Activated naive CD4-positive, alpha-beta T cell treated with anti-CD3 and anti-CD28 coated beads, Interleukin-2, amount 10 ng/mL, durations not matched to agents 7 days and 5 days (primary cell): Measurements from ENCODE around the gene CFAP52.
A peak's percentile ranks its signal among the peaks of the same experiment; 100 is the strongest.

Experiments used
- CTCF ChIA-PET: fragments of 350-600 bp; sonication (Branson Sonifier 250); formaldehyde crosslinking; loops from one replicate; lab custom pipeline; 2021; ENCODE audit warnings: antibody characterized with exemption; lab: Charles Lee
- DNase-seq: peaks from one replicate; pipeline ENCODE4 v3.0.0-alpha.2; 2020
- H3K27ac Mint-ChIP-seq: one replicate; pipeline ENCODE4 v1.8.0; 2021; ENCODE audit warnings: mild to moderate bottlenecking, moderate library complexity, mixed read lengths
- H3K27me3 Mint-ChIP-seq: one replicate; pipeline ENCODE4 v1.8.0; 2021; ENCODE audit warnings: mild to moderate bottlenecking, mixed read lengths
- H3K36me3 Mint-ChIP-seq: one replicate; pipeline ENCODE4 v1.8.0; 2021; ENCODE audit warnings: mixed read lengths
- H3K4me1 Mint-ChIP-seq: one replicate; pipeline ENCODE4 v1.8.0; 2021; ENCODE audit warnings: mixed read lengths
- H3K4me3 Mint-ChIP-seq: one replicate; pipeline ENCODE4 v1.8.0; 2021; ENCODE audit warnings: mild to moderate bottlenecking, moderate library complexity, mixed read lengths
- H3K9me3 Mint-ChIP-seq: one replicate; pipeline ENCODE4 v1.8.0; 2021; ENCODE audit warnings: mixed read lengths

CFAP52 gene

GRCh38 chr17:9576521-9577372 lies at the start of gene CFAP52:
TSS of gene CFAP52 (plus strand) at chr17:9576642. CDS start at chr17:9576696, 54 bp downstream.
- CTCF ChIA-PET: interaction anchor here (0.7 to 1.8 kb wide), 8 partner anchors 10 to 167 kb away, joined by 3 to 12 read pairs (median 4); no protein-coding TSS in a partner anchor
- peak within 1 kb of the TSS; percentile 98 for H3K4me3 Mint-ChIP-seq

GRCh38 chr17:9527788-9528187 lies 48.7 kb upstream of the CFAP52 start:
- no peaks in the 10 kb centered on the region for H3K9me3 Mint-ChIP-seq
- no peak overlapping the region for H3K27ac Mint-ChIP-seq
- H3K4me3 Mint-ChIP-seq: no peak overlapping the region
- H3K4me1 Mint-ChIP-seq: no peaks in the 10 kb centered on the region
- CTCF ChIA-PET: no interaction called here
- no peaks in the 10 kb centered on the region for H3K36me3 Mint-ChIP-seq
- no peak for DNase-seq
- no peaks in the 10 kb centered on the region for H3K27me3 Mint-ChIP-seq

More at GRCh38 chr17:9576521-9577372, at the start of gene CFAP52:
- Mint-ChIP-seq H3K9me3 (no peaks in the 10 kb centered on the region), H3K4me1 (peaks cover 29% of the 10 kb centered on the region), H3K27me3 (peaks cover 12% of the 10 kb centered on the region), H3K27ac (peak within 1 kb of the TSS; percentile 81), H3K36me3 (peaks cover 3% of the 10 kb centered on the region)
- peak; percentile 82 for DNase-seq

- Mint-ChIP-seq H3K27ac (no peak overlapping the region), H3K4me3 (no peak overlapping the region), H3K27me3 (no peaks in the 10 kb centered on the region), H3K4me1 (no peaks in the 10 kb centered on the region), H3K36me3 (no peaks in the 10 kb centered on the region), H3K9me3 (no peaks in the 10 kb centered on the region)
- no peak for DNase-seq
- CTCF ChIA-PET: interaction anchor here (0.5 to 1.2 kb wide), 4 partner anchors 10 to 723 kb away, joined by 3 read pairs; no protein-coding TSS in a partner anchor
Observed at GRCh38 chr17:9529033-9529700, 47.3 kb upstream of the CFAP52 start.

- Mint-ChIP-seq H3K4me3 (no peak overlapping the region), H3K27ac (no peak overlapping the region), H3K4me1 (no peaks in the 10 kb centered on the region), H3K36me3 (no peaks in the 10 kb centered on the region), H3K27me3 (no peaks in the 10 kb centered on the region), H3K9me3 (no peaks in the 10 kb centered on the region)
- no peak for DNase-seq
- CTCF ChIA-PET: no interaction called here
Observed at GRCh38 chr17:9531034-9531433, 45.4 kb upstream of the CFAP52 start.

GRCh38 chr17:9532715-9533114 lies 43.7 kb upstream of the CFAP52 start:
- no peaks in the 10 kb centered on the region for H3K27me3 Mint-ChIP-seq
- no peaks in the 10 kb centered on the region for H3K36me3 Mint-ChIP-seq
- CTCF ChIA-PET: no interaction called here
- H3K27ac Mint-ChIP-seq: no peak overlapping the region
- H3K4me1 Mint-ChIP-seq: no peaks in the 10 kb centered on the region
- H3K4me3 Mint-ChIP-seq: no peak overlapping the region
- no peak for DNase-seq
- no peaks in the 10 kb centered on the region for H3K9me3 Mint-ChIP-seq

- H3K27ac Mint-ChIP-seq: no peak overlapping the region
- CTCF ChIA-PET: no interaction called here
- H3K36me3 Mint-ChIP-seq: no peaks in the 10 kb centered on the region
- H3K9me3 Mint-ChIP-seq: no peaks in the 10 kb centered on the region
- DNase-seq: no peak
- H3K4me1 Mint-ChIP-seq: no peaks in the 10 kb centered on the region
- no peaks in the 10 kb centered on the region for H3K27me3 Mint-ChIP-seq
- no peak overlapping the region for H3K4me3 Mint-ChIP-seq
Observed at GRCh38 chr17:9533441-9533840, 43.0 kb upstream of the CFAP52 start.

- no peak overlapping the region for H3K27ac Mint-ChIP-seq
- no peaks in the 10 kb centered on the region for H3K4me1 Mint-ChIP-seq
- peaks cover 2% of the 10 kb centered on the region for H3K36me3 Mint-ChIP-seq
- no peak for DNase-seq
- H3K27me3 Mint-ChIP-seq: no peaks in the 10 kb centered on the region
- CTCF ChIA-PET: no interaction called here
- H3K4me3 Mint-ChIP-seq: no peak overlapping the region
- H3K9me3 Mint-ChIP-seq: no peaks in the 10 kb centered on the region
Observed at GRCh38 chr17:9536061-9536460, 40.4 kb upstream of the CFAP52 start.

GRCh38 chr17:9537177-9537776 lies 39.2 kb upstream of the CFAP52 start:
- CTCF ChIA-PET: no interaction called here
- DNase-seq: no peak
- no peaks in the 10 kb centered on the region for H3K4me1 Mint-ChIP-seq
- no peaks in the 10 kb centered on the region for H3K9me3 Mint-ChIP-seq
- H3K27me3 Mint-ChIP-seq: no peaks in the 10 kb centered on the region
- no peak overlapping the region for H3K27ac Mint-ChIP-seq
- no peak overlapping the region for H3K4me3 Mint-ChIP-seq
- peaks cover 2% of the 10 kb centered on the region for H3K36me3 Mint-ChIP-seq

GRCh38 chr17:9538626-9539025 lies 37.8 kb upstream of the CFAP52 start:
- Mint-ChIP-seq H3K9me3 (no peaks in the 10 kb centered on the region), H3K27ac (no peak overlapping the region), H3K4me3 (no peak overlapping the region), H3K4me1 (no peaks in the 10 kb centered on the region), H3K27me3 (no peaks in the 10 kb centered on the region), H3K36me3 (peaks cover 4% of the 10 kb centered on the region)
- CTCF ChIA-PET: interaction anchor here (0.8 kb wide), 1 partner anchor 9 kb away, joined by 3 read pairs; no protein-coding TSS in a partner anchor
- no peak for DNase-seq

- Mint-ChIP-seq H3K27me3 (no peaks in the 10 kb centered on the region), H3K27ac (no peak overlapping the region), H3K9me3 (no peaks in the 10 kb centered on the region), H3K36me3 (peaks cover 5% of the 10 kb centered on the region), H3K4me3 (no peak overlapping the region), H3K4me1 (no peaks in the 10 kb centered on the region)
- CTCF ChIA-PET: interaction anchor here (1.8 kb wide), 1 partner anchor 13 kb away, joined by 5 read pairs; no protein-coding TSS in a partner anchor
- no peak for DNase-seq
Observed at GRCh38 chr17:9541718-9542117, 34.7 kb upstream of the CFAP52 start.

- no peaks in the 10 kb centered on the region for H3K9me3 Mint-ChIP-seq
- H3K27ac Mint-ChIP-seq: no peak overlapping the region
- H3K4me3 Mint-ChIP-seq: no peak overlapping the region
- H3K36me3 Mint-ChIP-seq: peaks cover 3% of the 10 kb centered on the region
- no peak for DNase-seq
- CTCF ChIA-PET: interaction anchor here (0.9 kb wide), 1 partner anchor 10 kb away, joined by 3 read pairs; no protein-coding TSS in a partner anchor
- no peaks in the 10 kb centered on the region for H3K27me3 Mint-ChIP-seq
- no peaks in the 10 kb centered on the region for H3K4me1 Mint-ChIP-seq
Observed at GRCh38 chr17:9544221-9544620, 32.2 kb upstream of the CFAP52 start.

- no peak for DNase-seq
- no peaks in the 10 kb centered on the region for H3K9me3 Mint-ChIP-seq
- CTCF ChIA-PET: interaction anchor here (0.7 kb wide), 1 partner anchor 146 kb away, joined by 3 read pairs; no protein-coding TSS in a partner anchor
- H3K4me3 Mint-ChIP-seq: no peak overlapping the region
- H3K27ac Mint-ChIP-seq: no peak overlapping the region
- no peaks in the 10 kb centered on the region for H3K27me3 Mint-ChIP-seq
- H3K36me3 Mint-ChIP-seq: no peaks in the 10 kb centered on the region
- no peaks in the 10 kb centered on the region for H3K4me1 Mint-ChIP-seq
Observed at GRCh38 chr17:9549215-9549614, 27.2 kb upstream of the CFAP52 start.

GRCh38 chr17:9553181-9553580 lies 23.3 kb upstream of the CFAP52 start:
- Mint-ChIP-seq H3K27ac (no peak overlapping the region), H3K4me1 (no peaks in the 10 kb centered on the region), H3K27me3 (no peaks in the 10 kb centered on the region), H3K9me3 (no peaks in the 10 kb centered on the region), H3K4me3 (no peak overlapping the region), H3K36me3 (no peaks in the 10 kb centered on the region)
- no peak for DNase-seq
- CTCF ChIA-PET: no interaction called here

- Mint-ChIP-seq H3K27me3 (no peaks in the 10 kb centered on the region), H3K4me1 (no peaks in the 10 kb centered on the region), H3K4me3 (no peak overlapping the region), H3K27ac (no peak overlapping the region), H3K36me3 (no peaks in the 10 kb centered on the region), H3K9me3 (no peaks in the 10 kb centered on the region)
- no peak for DNase-seq
- CTCF ChIA-PET: no interaction called here
Observed at GRCh38 chr17:9553596-9553995, 22.8 kb upstream of the CFAP52 start.
